Upper lobe of left lung (tissue), 4 donors: ENCODE data around the gene RFXAP.

Experiments
- CTCF ChIP-seq, 6 experiments: fragments of 450-650 bp in 4 of 6; fragments of 200-600 bp in 2 of 6; sonication (generic) in 2 of 6; IDR thresholded peaks; one replicate each; pipeline ENCODE4 v1.5.1; 2016 to 2019; ENCODE audit warnings: antibody characterized with exemption in 6 of 6
- EP300 ChIP-seq, 4 donors: sonication (generic); formaldehyde crosslinking; IDR thresholded peaks; one replicate each; pipeline ENCODE4 v1.5.1; 2017; ENCODE audit warnings: antibody characterized with exemption in 4 of 4, control low read depth in 2 of 4
- POLR2AphosphoS5 ChIP-seq, 2 donors: sonication (generic); formaldehyde crosslinking; IDR thresholded peaks; one replicate each; pipeline ENCODE4 v1.5.1; 2017; ENCODE audit warnings: antibody characterized with exemption in 2 of 2

GRCh38 chr13:36872621-36873020 is 53.6 kb downstream of the RFXAP start:
- TF ChIP-seq POLR2AphosphoS5 (IDR thresholded peaks at IDR 0.05) (no peak), CTCF (IDR thresholded peaks at IDR 0.05) (no peak), EP300 (IDR thresholded peaks at IDR 0.05) (no peak)
